Activated naive CD8-positive, alpha-beta T cell treated with anti-CD3 and anti-CD28 coated beads, Interleukin-2, amount 50 U/mL, for 24 hours (primary cell): Measurements from ENCODE around the gene MRGPRX2.

ENCODE experiments used
- ATAC-seq: fragments of 150-1000 bp; cut with Tn5 transposase; one replicate; pipeline ENCODE4 v1.10.0; 2021
- DNase-seq: peaks from one replicate; pipeline ENCODE4 v3.0.0; 2021
- H3K27ac Mint-ChIP-seq: one replicate; pipeline ENCODE4 v1.8.0; 2021; ENCODE audit warnings: mild to moderate bottlenecking, mixed read lengths
- H3K27me3 Mint-ChIP-seq: one replicate; pipeline ENCODE4 v1.8.0; 2021; ENCODE audit warnings: mixed read lengths
- H3K36me3 Mint-ChIP-seq: one replicate; pipeline ENCODE4 v1.8.0; 2021; ENCODE audit warnings: low read depth, mixed read lengths
- H3K4me1 Mint-ChIP-seq: one replicate; pipeline ENCODE4 v1.8.0; 2021; ENCODE audit warnings: mixed read lengths
- H3K4me3 Mint-ChIP-seq: one replicate; pipeline ENCODE4 v1.8.0; 2021; ENCODE audit warnings: mild to moderate bottlenecking, moderate library complexity, mixed read lengths
- H3K9me3 Mint-ChIP-seq: one replicate; pipeline ENCODE4 v1.8.0; 2021; ENCODE audit warnings: mixed read lengths

Gene MRGPRX2

GRCh38 chr11:19050281-19050680, 10.2 kb downstream of the MRGPRX2 start:
- no peaks in the 10 kb centered on the region for H3K4me1 Mint-ChIP-seq
- H3K36me3 Mint-ChIP-seq = no peaks in the 10 kb centered on the region
- DNase-seq (no peak), ATAC-seq (no peak)
- H3K27ac Mint-ChIP-seq = no peak overlapping the region
- no peak overlapping the region for H3K4me3 Mint-ChIP-seq
- H3K9me3 Mint-ChIP-seq = peaks cover 16% of the 10 kb centered on the region
- H3K27me3 Mint-ChIP-seq = peaks cover 18% of the 10 kb centered on the region

GRCh38 chr11:19049351-19049750, 11.2 kb downstream of the MRGPRX2 start:
- ATAC-seq (no peak), DNase-seq (no peak)
- H3K27ac Mint-ChIP-seq = no peak overlapping the region
- no peaks in the 10 kb centered on the region for H3K36me3 Mint-ChIP-seq
- H3K9me3 Mint-ChIP-seq = peaks cover 16% of the 10 kb centered on the region
- H3K27me3 Mint-ChIP-seq = peaks cover 26% of the 10 kb centered on the region
- H3K4me1 Mint-ChIP-seq = no peaks in the 10 kb centered on the region
- H3K4me3 Mint-ChIP-seq = no peak overlapping the region

- Mint-ChIP-seq H3K27ac (no peak overlapping the region), H3K4me3 (no peak overlapping the region), H3K4me1 (no peaks in the 10 kb centered on the region), H3K9me3 (no peaks in the 10 kb centered on the region), H3K27me3 (peaks cover 34% of the 10 kb centered on the region), H3K36me3 (no peaks in the 10 kb centered on the region)
- DNase-seq (no peak), ATAC-seq (no peak)
Measured at GRCh38 chr11:19040051-19040450, 20.5 kb downstream of the MRGPRX2 start.

GRCh38 chr11:19039409-19039808, 21.1 kb downstream of the MRGPRX2 start:
- Mint-ChIP-seq H3K4me1 (no peaks in the 10 kb centered on the region), H3K36me3 (no peaks in the 10 kb centered on the region), H3K27ac (no peak overlapping the region), H3K4me3 (no peak overlapping the region), H3K9me3 (no peaks in the 10 kb centered on the region), H3K27me3 (peaks cover 28% of the 10 kb centered on the region)
- ATAC-seq = no peak
- no peak for DNase-seq

- ATAC-seq = no peak
- DNase-seq = no peak
- Mint-ChIP-seq H3K9me3 (peaks cover 5% of the 10 kb centered on the region), H3K36me3 (no peaks in the 10 kb centered on the region), H3K27me3 (peaks cover 25% of the 10 kb centered on the region), H3K4me1 (no peaks in the 10 kb centered on the region), H3K27ac (no peak overlapping the region), H3K4me3 (no peak overlapping the region)
Measured at GRCh38 chr11:19032990-19033389, 27.5 kb downstream of the MRGPRX2 start.

GRCh38 chr11:19027829-19028595, 32.5 kb downstream of the MRGPRX2 start:
- no peaks in the 10 kb centered on the region for H3K4me1 Mint-ChIP-seq
- DNase-seq (no peak), ATAC-seq (no peak)
- no peak overlapping the region for H3K27ac Mint-ChIP-seq
- H3K9me3 Mint-ChIP-seq = peaks cover 5% of the 10 kb centered on the region
- H3K27me3 Mint-ChIP-seq = peaks cover 41% of the 10 kb centered on the region
- no peak overlapping the region for H3K4me3 Mint-ChIP-seq
- no peaks in the 10 kb centered on the region for H3K36me3 Mint-ChIP-seq

- Mint-ChIP-seq H3K27me3 (peaks cover 41% of the 10 kb centered on the region), H3K4me3 (no peak overlapping the region)
Measured at GRCh38 chr11:19026862-19027261, 33.7 kb downstream of the MRGPRX2 start.

GRCh38 chr11:19025481-19026406, 34.8 kb downstream of the MRGPRX2 start:
- Mint-ChIP-seq H3K9me3 (no peaks in the 10 kb centered on the region), H3K36me3 (no peaks in the 10 kb centered on the region), H3K27me3 (peaks cover 43% of the 10 kb centered on the region), H3K4me1 (no peaks in the 10 kb centered on the region), H3K4me3 (no peak overlapping the region), H3K27ac (no peak overlapping the region)
- no peak for ATAC-seq
- no peak for DNase-seq

More at GRCh38 chr11:19026862-19027261, 33.7 kb downstream of the MRGPRX2 start:
- DNase-seq (no peak), ATAC-seq (peak; percentile 20)
- H3K9me3 Mint-ChIP-seq = peaks cover 5% of the 10 kb centered on the region
- no peaks in the 10 kb centered on the region for H3K4me1 Mint-ChIP-seq
- H3K36me3 Mint-ChIP-seq = no peaks in the 10 kb centered on the region
- no peak overlapping the region for H3K27ac Mint-ChIP-seq

- no peaks in the 10 kb centered on the region for H3K4me1 Mint-ChIP-seq
- H3K36me3 Mint-ChIP-seq = no peaks in the 10 kb centered on the region
- DNase-seq = no peak
- H3K9me3 Mint-ChIP-seq = no peaks in the 10 kb centered on the region
- peaks cover 24% of the 10 kb centered on the region for H3K27me3 Mint-ChIP-seq
- no peak overlapping the region for H3K27ac Mint-ChIP-seq
- ATAC-seq = no peak
- no peak overlapping the region for H3K4me3 Mint-ChIP-seq
Measured at GRCh38 chr11:19020831-19021230, 39.7 kb downstream of the MRGPRX2 start.

- Mint-ChIP-seq H3K36me3 (no peaks in the 10 kb centered on the region), H3K4me1 (no peaks in the 10 kb centered on the region), H3K9me3 (no peaks in the 10 kb centered on the region), H3K27me3 (peaks cover 11% of the 10 kb centered on the region), H3K27ac (no peak overlapping the region), H3K4me3 (no peak overlapping the region)
- DNase-seq = no peak
- ATAC-seq = no peak
Measured at GRCh38 chr11:19018901-19019300, 41.6 kb downstream of the MRGPRX2 start.

GRCh38 chr11:19013181-19013857, 47.2 kb downstream of the MRGPRX2 start:
- H3K36me3 Mint-ChIP-seq = no peaks in the 10 kb centered on the region
- H3K27me3 Mint-ChIP-seq = peaks cover 18% of the 10 kb centered on the region
- ATAC-seq (no peak), DNase-seq (no peak)
- no peak overlapping the region for H3K27ac Mint-ChIP-seq
- peaks cover 20% of the 10 kb centered on the region for H3K9me3 Mint-ChIP-seq
- H3K4me3 Mint-ChIP-seq = no peak overlapping the region
- no peaks in the 10 kb centered on the region for H3K4me1 Mint-ChIP-seq

- Mint-ChIP-seq H3K27me3 (peaks cover 18% of the 10 kb centered on the region), H3K4me3 (no peak overlapping the region), H3K4me1 (no peaks in the 10 kb centered on the region), H3K27ac (no peak overlapping the region), H3K9me3 (peaks cover 25% of the 10 kb centered on the region), H3K36me3 (no peaks in the 10 kb centered on the region)
- ATAC-seq = no peak
- no peak for DNase-seq
Measured at GRCh38 chr11:19012636-19013035, 47.9 kb downstream of the MRGPRX2 start.
